Colonic mucosa (tissue), 4 donors: Measurements from ENCODE around the gene CHERP. TPM values are rescaled to one million over a fixed set of nuclear protein-coding genes. Genes with fewer than 3 reads are reported as not detected.

ENCODE experiments used
- DNase-seq: peaks from one replicate; pipeline ENCODE4 v3.0.0-alpha.2; 2020
- H3K27ac ChIP-seq: fragments of 200-600 bp; one replicate; pipeline ENCODE4 v1.8.0; 2021
- H3K27me3 ChIP-seq: fragments of 200-600 bp; one replicate; pipeline ENCODE4 v1.8.0; 2021
- H3K36me3 ChIP-seq: fragments of 200-600 bp; one replicate; pipeline ENCODE4 v1.8.0; 2021
- H3K4me1 ChIP-seq: fragments of 200-600 bp; one replicate; pipeline ENCODE4 v1.8.0; 2021; ENCODE audit warnings: mild to moderate bottlenecking
- H3K4me3 ChIP-seq: fragments of 200-600 bp; one replicate; pipeline ENCODE4 v1.8.0; 2021
- H3K9ac ChIP-seq, 2 donors: one replicate each; pipeline ENCODE4 v1.7.0; 2013; ENCODE audit warnings: control low read depth in 2 of 2, low read depth in 2 of 2, low read length in 2 of 2
- H3K9me3 ChIP-seq: fragments of 200-600 bp; one replicate; pipeline ENCODE4 v1.8.0; 2021
- intact Hi-C: fragments of 100-400 bp; cut with DNase I; formaldehyde crosslinking; loops from one replicate; pipeline ENCODE4 v1.14.1; 2022
- total RNA-seq, 2 donors: library from RNA; stranded (reverse); fragmentation: NEBNext Ultra II Directional in 1 of 2; extraction: Animal tissue kit (Norgen Biotek cat#: 25700) in 1 of 2; gene quantifications; one replicate each; pipeline ENCODE4 v1.2.1, GENCODE V29; 2021
- TF ChIP-seq, protein P1 (sequence below): fragments of 200-600 bp; IDR thresholded peaks from one replicate; pipeline ENCODE4 v1.8.0; 2022; ENCODE audit warnings: antibody characterized with exemption, mild to moderate bottlenecking
- donor health status: healthy.
- donor health status: DM: no; HTN: no; CAD: no.
- donor health status: DM: no; HTN: no; CAD: no.

The CHERP gene
- total RNA-seq, 2 donors from 2014 or later, result 35.2 to 54.0 TPM

DNA sequence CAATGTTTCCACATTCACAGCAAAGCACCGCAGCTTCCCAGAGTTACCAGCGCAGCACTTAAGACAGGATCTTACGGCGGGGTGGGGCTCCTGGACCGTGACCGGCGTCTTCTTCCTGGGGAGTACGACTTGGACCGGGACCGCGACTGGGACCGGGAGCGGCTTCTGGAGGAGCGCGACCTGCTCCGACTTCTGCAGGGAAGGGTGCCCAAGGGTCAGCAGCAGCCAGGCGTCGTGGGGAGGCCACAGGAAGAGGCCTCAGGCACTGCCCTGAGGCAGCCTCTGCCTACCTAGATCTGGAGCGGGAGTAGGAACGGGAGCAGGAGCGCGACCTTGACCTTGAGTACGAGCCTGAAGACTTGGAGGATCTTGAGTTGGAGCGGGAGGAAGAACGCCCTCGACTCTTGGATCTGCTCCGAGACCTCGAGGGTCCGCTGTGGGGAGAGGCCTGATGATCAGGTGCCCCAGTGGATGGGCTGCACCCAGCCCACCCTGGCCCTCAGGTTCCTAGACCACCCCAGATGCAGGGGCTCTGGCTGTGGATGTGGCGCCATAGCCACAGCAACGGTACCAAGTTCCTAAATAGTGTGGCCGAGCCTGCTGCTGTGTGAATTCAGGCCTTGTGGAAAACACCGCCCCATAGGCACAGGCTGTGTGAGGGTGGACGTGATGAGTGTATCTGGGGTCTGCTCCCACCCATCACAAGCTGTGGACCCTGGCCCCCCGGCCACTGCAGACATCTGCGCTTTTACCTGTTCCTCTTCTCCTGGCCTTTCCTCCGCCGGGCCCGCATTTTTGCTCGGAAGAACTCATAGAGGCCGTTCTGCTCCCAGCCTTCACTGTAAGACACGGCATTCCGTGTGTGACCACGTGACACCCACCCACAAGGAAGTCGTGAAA lies 21.9 kb downstream of the CHERP start:
- H3K4me1 ChIP-seq, result no peaks in the 10 kb centered on the region
- DNase-seq, result no peak
- H3K9ac ChIP-seq, result no peak overlapping the region
- no peak overlapping the region for H3K4me3 ChIP-seq
- H3K27ac ChIP-seq, result no peak overlapping the region
- H3K9me3 ChIP-seq, result no peaks in the 10 kb centered on the region
- TF ChIP-seq, protein P1, sequence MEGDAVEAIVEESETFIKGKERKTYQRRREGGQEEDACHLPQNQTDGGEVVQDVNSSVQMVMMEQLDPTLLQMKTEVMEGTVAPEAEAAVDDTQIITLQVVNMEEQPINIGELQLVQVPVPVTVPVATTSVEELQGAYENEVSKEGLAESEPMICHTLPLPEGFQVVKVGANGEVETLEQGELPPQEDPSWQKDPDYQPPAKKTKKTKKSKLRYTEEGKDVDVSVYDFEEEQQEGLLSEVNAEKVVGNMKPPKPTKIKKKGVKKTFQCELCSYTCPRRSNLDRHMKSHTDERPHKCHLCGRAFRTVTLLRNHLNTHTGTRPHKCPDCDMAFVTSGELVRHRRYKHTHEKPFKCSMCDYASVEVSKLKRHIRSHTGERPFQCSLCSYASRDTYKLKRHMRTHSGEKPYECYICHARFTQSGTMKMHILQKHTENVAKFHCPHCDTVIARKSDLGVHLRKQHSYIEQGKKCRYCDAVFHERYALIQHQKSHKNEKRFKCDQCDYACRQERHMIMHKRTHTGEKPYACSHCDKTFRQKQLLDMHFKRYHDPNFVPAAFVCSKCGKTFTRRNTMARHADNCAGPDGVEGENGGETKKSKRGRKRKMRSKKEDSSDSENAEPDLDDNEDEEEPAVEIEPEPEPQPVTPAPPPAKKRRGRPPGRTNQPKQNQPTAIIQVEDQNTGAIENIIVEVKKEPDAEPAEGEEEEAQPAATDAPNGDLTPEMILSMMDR, result no peak
- H3K36me3 ChIP-seq, result peaks cover 31% of the 10 kb centered on the region
- intact Hi-C loops, result no loop called here
- no peaks in the 10 kb centered on the region for H3K27me3 ChIP-seq

DNA sequence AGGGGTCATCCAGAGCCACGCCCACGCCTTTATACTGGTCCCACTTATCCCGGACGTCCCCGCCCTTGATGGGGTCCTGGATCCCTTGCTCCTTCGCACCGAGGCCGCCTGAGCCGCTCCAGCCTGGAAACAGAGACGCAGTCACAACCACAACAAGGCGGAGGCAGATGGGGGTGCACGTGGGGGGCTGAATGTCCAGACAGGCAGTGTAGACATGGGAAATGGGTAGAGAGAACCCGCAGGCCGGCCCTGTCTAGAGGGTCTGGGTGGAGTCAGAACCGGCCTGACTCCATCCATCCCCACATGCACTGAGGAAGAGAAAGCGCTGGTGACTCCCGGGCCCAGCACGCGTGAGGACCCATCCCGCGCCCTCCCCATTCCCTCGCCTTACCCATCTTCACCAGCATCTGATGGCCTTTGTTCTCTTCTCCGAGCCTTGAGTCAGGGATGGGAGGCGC lies 23.0 kb downstream of the CHERP start:
- Histone ChIP-seq H3K4me1 (no peaks in the 10 kb centered on the region), H3K36me3 (peaks cover 31% of the 10 kb centered on the region), H3K9me3 (no peaks in the 10 kb centered on the region), H3K27me3 (no peaks in the 10 kb centered on the region), H3K9ac (no peak overlapping the region), H3K4me3 (no peak overlapping the region), H3K27ac (no peak overlapping the region)
- no peak for DNase-seq
- intact Hi-C loops, result no loop called here
- TF ChIP-seq, protein P1, result no peak

- H3K9ac ChIP-seq, result no peak overlapping the region
- no peak overlapping the region for H3K4me3 ChIP-seq
- no peak for DNase-seq
- H3K27ac ChIP-seq, result no peak overlapping the region
- intact Hi-C loops, result no loop called here
- H3K9me3 ChIP-seq, result no peaks in the 10 kb centered on the region
- H3K4me1 ChIP-seq, result no peaks in the 10 kb centered on the region
- no peaks in the 10 kb centered on the region for H3K27me3 ChIP-seq
- TF ChIP-seq, protein P1, result no peak
- peaks cover 27% of the 10 kb centered on the region for H3K36me3 ChIP-seq
Measured at GRCh38 chr19:16518483-16519229, 23.6 kb downstream of the CHERP start.

DNA sequence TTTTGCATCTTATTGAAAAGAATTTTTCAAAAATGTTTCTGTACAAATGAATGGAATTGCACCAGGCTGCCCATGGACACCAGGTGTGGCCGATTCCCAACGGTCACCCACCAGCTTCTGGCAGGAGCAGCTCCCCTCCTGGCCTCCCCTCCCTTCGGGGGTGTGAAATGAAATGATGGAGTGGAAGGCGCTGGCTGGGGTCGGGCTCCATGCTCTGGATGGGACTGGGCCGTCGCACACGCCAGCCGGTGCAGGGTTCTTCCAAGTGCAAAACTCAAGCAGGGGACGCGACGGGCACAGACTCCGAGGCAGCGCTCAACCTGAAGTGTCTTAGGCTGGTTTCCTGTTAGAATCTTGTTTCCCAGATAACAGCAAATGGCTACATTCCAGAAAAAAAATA lies 24.2 kb downstream of the CHERP start:
- TF ChIP-seq, protein P1, result no peak
- H3K27me3 ChIP-seq, result no peaks in the 10 kb centered on the region
- intact Hi-C loops, result no loop called here
- peaks cover 21% of the 10 kb centered on the region for H3K36me3 ChIP-seq
- no peak overlapping the region for H3K9ac ChIP-seq
- no peak overlapping the region for H3K27ac ChIP-seq
- no peaks in the 10 kb centered on the region for H3K9me3 ChIP-seq
- no peak for DNase-seq
- H3K4me1 ChIP-seq, result no peaks in the 10 kb centered on the region
- no peak overlapping the region for H3K4me3 ChIP-seq

- Histone ChIP-seq H3K9me3 (no peaks in the 10 kb centered on the region), H3K27me3 (no peaks in the 10 kb centered on the region), H3K4me3 (no peak overlapping the region), H3K27ac (no peak overlapping the region), H3K36me3 (peaks cover 19% of the 10 kb centered on the region), H3K9ac (no peak overlapping the region), H3K4me1 (no peaks in the 10 kb centered on the region)
- DNase-seq, result no peak
- TF ChIP-seq, protein P1, result no peak
- intact Hi-C loops, result no loop called here
Measured at GRCh38 chr19:16516923-16517610, 25.2 kb downstream of the CHERP start.
